ENCODE data around the gene RPL38. TPM values are rescaled to one million over a fixed set of nuclear protein-coding genes. Genes with fewer than 3 reads are reported as not detected.

The RPL38 gene
- total and polyA plus RNA-seq, 4 donors: 597 to 2,568 (median 993) TPM

- no peak overlapping the region for H3K27ac ChIP-seq (ENCODE audit: low read depth in 1 of 2, low read length in 2 of 2)
- no peaks in the 10 kb centered on the region for H3K27me3 ChIP-seq (ENCODE audit: control insufficient read depth in 1 of 2, insufficient read depth in 2 of 2, low read length in 1 of 2)
- no peaks in the 10 kb centered on the region for H3K36me3 ChIP-seq (ENCODE audit: control insufficient read depth in 1 of 2, insufficient read depth in 2 of 2, low read length in 1 of 2)
- ATAC-seq (ENCODE audit: low FRiP score): no peak
- intact Hi-C loops (cut with DNase I): no loop called here
- H3K9me3 ChIP-seq (ENCODE audit: control insufficient read depth, low read length): no peaks in the 10 kb centered on the region
- H3K4me1 ChIP-seq (ENCODE audit: control insufficient read depth in 1 of 2, insufficient read depth in 2 of 2, low read length in 2 of 2): no peaks in the 10 kb centered on the region
- no peak overlapping the region for H3K4me3 ChIP-seq (ENCODE audit: low read length in 2 of 2)
- WGBS, 2 donors: 89 to 93% methylated on average over 13 of the region's 13 CpGs
- DNase-seq: no peak
These were observed 49.6 kb downstream of the RPL38 start for GRCh38 chr17:74253036-74253435.

- Histone ChIP-seq H3K4me1 (ENCODE audit: control insufficient read depth in 1 of 2, insufficient read depth in 2 of 2, low read length in 2 of 2) (no peaks in the 10 kb centered on the region), H3K27ac (ENCODE audit: low read depth in 1 of 2, low read length in 2 of 2) (no peak overlapping the region), H3K36me3 (ENCODE audit: control insufficient read depth in 1 of 2, insufficient read depth in 2 of 2, low read length in 1 of 2) (no peaks in the 10 kb centered on the region), H3K27me3 (ENCODE audit: control insufficient read depth in 1 of 2, insufficient read depth in 2 of 2, low read length in 1 of 2) (no peaks in the 10 kb centered on the region), H3K9me3 (ENCODE audit: control insufficient read depth, low read length) (no peaks in the 10 kb centered on the region), H3K4me3 (ENCODE audit: low read length in 2 of 2) (no peak overlapping the region)
- DNase-seq: no peak
- intact Hi-C loops (cut with DNase I): no loop called here
- no peak for ATAC-seq (ENCODE audit: low FRiP score)
- WGBS, 2 donors: 85 to 86% methylated on average over 10 of the region's 10 CpGs
These were observed 53.8 kb downstream of the RPL38 start for GRCh38 chr17:74257311-74257710.

- no peak for ATAC-seq (ENCODE audit: low FRiP score)
- no peak overlapping the region for H3K27ac ChIP-seq (ENCODE audit: low read depth in 1 of 2, low read length in 2 of 2)
- no peaks in the 10 kb centered on the region for H3K27me3 ChIP-seq (ENCODE audit: control insufficient read depth in 1 of 2, insufficient read depth in 2 of 2, low read length in 1 of 2)
- intact Hi-C loops (cut with DNase I): no loop called here
- no peaks in the 10 kb centered on the region for H3K36me3 ChIP-seq (ENCODE audit: control insufficient read depth in 1 of 2, insufficient read depth in 2 of 2, low read length in 1 of 2)
- no peaks in the 10 kb centered on the region for H3K4me1 ChIP-seq (ENCODE audit: control insufficient read depth in 1 of 2, insufficient read depth in 2 of 2, low read length in 2 of 2)
- no peak for DNase-seq
- H3K9me3 ChIP-seq (ENCODE audit: control insufficient read depth, low read length): no peaks in the 10 kb centered on the region
- 79 to 82% methylated on average over 21 of the region's 21 CpGs for WGBS, 2 donors
- no peak overlapping the region for H3K4me3 ChIP-seq (ENCODE audit: low read length in 2 of 2)
These were observed 56.4 kb downstream of the RPL38 start for GRCh38 chr17:74259667-74260524.

Other genes starting within 250 kb of the RPL38 start
- 10 to 100 TPM in 1 of 2 donors, 1 to 10 TPM in 1; 4.4 to 13.0 TPM for gene TTYH2, start 9.9 kb downstream of the RPL38 start, total RNA-seq
- 1 to 10 TPM; 3.1 to 4.4 TPM for gene TTYH2, start 9.9 kb downstream of the RPL38 start, polyA plus RNA-seq
- gene DNAI2, start 70.6 kb downstream of the RPL38 start, total RNA-seq: not detected
- not detected for gene DNAI2, start 70.6 kb downstream of the RPL38 start, polyA plus RNA-seq
- gene KIF19, start 122.5 kb downstream of the RPL38 start, total RNA-seq: 1 to 10 TPM; 4.4 to 5.1 TPM
- not detected for gene KIF19, start 122.5 kb downstream of the RPL38 start, polyA plus RNA-seq
- not detected for gene BTBD17, start 158.2 kb downstream of the RPL38 start, total RNA-seq
- not detected for gene BTBD17, start 158.2 kb downstream of the RPL38 start, polyA plus RNA-seq
- 1 to 10 TPM in 1 of 2 donors, not detected in 1; 2.1 TPM for gene GPR142, start 163.8 kb downstream of the RPL38 start, total RNA-seq
- gene GPR142, start 163.8 kb downstream of the RPL38 start, polyA plus RNA-seq: not detected
- gene GPRC5C, start 228.4 kb downstream of the RPL38 start, total RNA-seq: 10 to 100 TPM; 43.6 to 51.7 TPM
- 10 to 100 TPM; 31.6 to 59.4 TPM for gene GPRC5C, start 228.4 kb downstream of the RPL38 start, polyA plus RNA-seq